ACC112 (cell line): Measurements from ENCODE around the gene BACE2.
A peak's percentile ranks its signal among the peaks of the same experiment; 100 is the strongest.

ENCODE experiments used
- H2AFZ ChIP-seq: fragments of 200-600 bp; sonication (generic); one replicate; pipeline ENCODE4 v1.6.0; 2017; ENCODE audit warnings: antibody characterized with exemption, low read length; ENCODE audit not compliant: unreplicated experiment
- H3K27ac ChIP-seq: fragments of 200-600 bp; sonication (generic); 2 replicates; pipeline ENCODE4 v1.5.1; 2014; ENCODE audit warnings: low read depth, mild to moderate bottlenecking, antibody characterized with exemption, low read length, moderate library complexity
- H3K27me3 ChIP-seq: fragments of 200-600 bp; sonication (generic); 2 replicates; pipeline ENCODE4 v1.6.1; 2014; ENCODE audit warnings: mild to moderate bottlenecking, antibody characterized with exemption, low read length, moderate library complexity, mixed read lengths; ENCODE audit not compliant: insufficient read depth
- H3K36me3 ChIP-seq: fragments of 200-600 bp; sonication (generic); 2 replicates; pipeline ENCODE4 v1.6.1; 2016; ENCODE audit warnings: mild to moderate bottlenecking, antibody characterized with exemption, low read length, moderate library complexity, mixed read lengths; ENCODE audit not compliant: insufficient read depth
- H3K4me1 ChIP-seq: fragments of 200-600 bp; sonication (generic); one replicate; pipeline ENCODE4 v1.6.1; 2016; ENCODE audit warnings: low read length, mixed read lengths; ENCODE audit not compliant: insufficient read depth, unreplicated experiment, control insufficient read depth
- H3K4me3 ChIP-seq: fragments of 200-600 bp; sonication (generic); 2 replicates; pipeline ENCODE4 v1.5.1; 2014; ENCODE audit warnings: mild to moderate bottlenecking, low read depth, low read length
- H3K79me2 ChIP-seq: fragments of 200-600 bp; sonication (generic); one replicate; pipeline ENCODE4 v1.6.0; 2016; ENCODE audit warnings: low read length; ENCODE audit not compliant: control insufficient read depth, unreplicated experiment, insufficient read depth

BACE2 gene

DNA sequence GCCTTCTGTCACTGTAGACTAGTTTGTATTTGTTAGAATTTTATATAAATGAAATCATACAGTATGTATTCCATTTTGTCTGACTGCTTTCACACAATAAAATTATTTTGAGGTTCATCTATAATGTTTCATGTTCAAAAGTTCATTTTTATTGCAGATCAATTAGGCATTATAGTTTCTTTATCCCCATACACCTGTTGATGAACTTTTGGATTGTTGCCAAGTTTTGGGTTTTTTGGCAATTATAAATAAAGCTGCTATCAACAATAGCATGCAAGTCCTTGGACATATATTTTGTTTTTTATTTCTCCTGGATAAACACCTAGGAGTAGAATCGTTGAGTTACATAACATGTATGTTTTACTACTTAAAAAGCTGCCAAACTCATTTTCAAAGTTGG is 101.6 kb downstream of the BACE2 start:
- H3K4me3 ChIP-seq, result no peak overlapping the region
- no peaks in the 10 kb centered on the region for H3K27me3 ChIP-seq
- no peak overlapping the region for H2AFZ ChIP-seq
- H3K36me3 ChIP-seq, result no peaks in the 10 kb centered on the region; the same call in 1 of the 2 replicates
- H3K27ac ChIP-seq, result no peak overlapping the region
- no peaks in the 10 kb centered on the region for H3K79me2 ChIP-seq
- no peaks in the 10 kb centered on the region for H3K4me1 ChIP-seq

DNA sequence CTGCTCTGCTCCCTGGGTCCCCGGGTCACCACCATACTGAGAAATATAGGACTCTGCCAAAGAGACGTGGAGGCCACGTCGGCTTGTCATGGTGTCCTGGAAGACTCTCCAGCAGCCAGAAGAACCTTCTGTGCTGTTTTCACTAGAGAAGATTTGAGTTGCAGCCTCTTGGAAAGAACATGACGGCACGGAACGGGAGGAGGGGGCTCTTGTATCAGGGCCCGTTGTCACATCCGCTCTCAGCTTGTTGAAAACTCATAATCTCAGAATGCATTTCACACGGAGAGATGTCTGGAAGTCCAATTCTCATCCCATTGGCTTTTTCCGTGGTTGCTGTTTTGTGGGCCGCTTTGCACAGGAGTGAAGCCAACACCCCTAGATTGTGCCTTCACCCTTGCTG is 109.2 kb downstream of the BACE2 start:
- H3K4me1 ChIP-seq, result no peaks in the 10 kb centered on the region
- H3K27me3 ChIP-seq, result peaks cover 21% of the 10 kb centered on the region
- no peak overlapping the region for H2AFZ ChIP-seq
- no peaks in the 10 kb centered on the region for H3K79me2 ChIP-seq
- H3K4me3 ChIP-seq, result no peak overlapping the region
- H3K27ac ChIP-seq, result no peak overlapping the region
- no peaks in the 10 kb centered on the region; the same call in 1 of the 2 replicates for H3K36me3 ChIP-seq

DNA sequence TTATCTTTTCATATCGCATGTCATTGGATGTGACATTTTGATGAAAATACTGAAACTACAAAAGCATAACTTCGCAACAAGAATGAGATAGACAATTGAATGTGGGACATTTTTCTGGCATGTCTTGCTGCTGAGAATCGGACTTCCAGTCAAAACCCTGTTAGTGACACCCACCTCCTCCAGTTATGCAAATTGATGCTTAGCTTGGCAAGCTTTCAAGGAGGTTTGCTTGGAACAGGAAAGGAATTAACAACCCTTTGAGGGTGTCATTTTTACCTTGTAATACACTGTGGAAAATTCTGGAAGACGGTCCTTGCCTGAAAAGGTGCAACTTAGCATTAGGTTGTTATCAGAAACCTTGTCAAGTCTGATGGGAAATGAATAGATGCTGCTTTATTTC is 109.9 kb downstream of the BACE2 start:
- Histone ChIP-seq H3K27ac (no peak overlapping the region), H2AFZ (no peak overlapping the region), H3K4me1 (no peaks in the 10 kb centered on the region), H3K27me3 (peaks cover 27% of the 10 kb centered on the region), H3K36me3 (no peaks in the 10 kb centered on the region), H3K79me2 (no peaks in the 10 kb centered on the region), H3K4me3 (no peak overlapping the region)

DNA sequence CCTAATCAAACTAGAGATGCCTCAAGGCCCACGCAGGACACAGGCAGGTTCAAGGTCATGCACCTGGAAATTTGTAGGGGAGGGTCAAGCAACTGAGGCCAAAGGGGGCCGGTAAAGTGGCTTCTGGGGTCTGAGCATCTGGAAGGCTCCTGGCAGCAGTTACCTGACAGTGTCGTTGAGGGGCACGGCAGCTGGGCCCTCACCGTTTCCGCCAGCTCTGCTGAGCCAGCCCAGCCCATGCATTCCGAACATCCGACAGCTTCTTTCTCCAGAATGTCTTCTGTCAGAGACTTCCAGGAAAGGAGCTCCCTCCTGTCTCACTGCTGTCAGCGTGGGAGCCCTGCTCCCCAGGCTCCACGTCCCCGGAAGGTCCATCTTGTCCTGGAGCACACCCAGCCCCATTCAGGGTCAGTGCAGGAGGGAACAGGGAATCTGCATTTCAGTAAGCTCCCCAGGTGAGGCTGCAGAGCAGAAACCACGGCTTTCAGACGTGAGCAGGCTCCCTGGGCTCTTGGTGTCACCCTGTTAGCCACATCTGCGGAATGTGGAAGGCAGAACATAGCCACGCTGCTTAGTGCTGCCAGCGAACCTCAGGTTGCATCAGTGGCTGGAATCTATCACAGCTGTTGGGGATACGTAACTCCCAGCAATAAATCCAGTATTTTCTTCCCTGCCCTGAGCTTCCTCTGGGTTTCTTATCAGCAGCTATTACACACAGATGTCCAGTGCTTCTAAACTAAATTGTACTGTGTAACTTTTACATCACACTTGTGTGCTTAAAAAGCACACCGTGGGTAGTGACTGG is 112.4 kb downstream of the BACE2 start:
- Histone ChIP-seq H3K36me3 (no peaks in the 10 kb centered on the region), H3K27ac (no peak overlapping the region), H3K4me3 (no peak overlapping the region), H2AFZ (no peak overlapping the region), H3K79me2 (no peaks in the 10 kb centered on the region), H3K4me1 (no peaks in the 10 kb centered on the region), H3K27me3 (peaks cover 29% of the 10 kb centered on the region)

DNA sequence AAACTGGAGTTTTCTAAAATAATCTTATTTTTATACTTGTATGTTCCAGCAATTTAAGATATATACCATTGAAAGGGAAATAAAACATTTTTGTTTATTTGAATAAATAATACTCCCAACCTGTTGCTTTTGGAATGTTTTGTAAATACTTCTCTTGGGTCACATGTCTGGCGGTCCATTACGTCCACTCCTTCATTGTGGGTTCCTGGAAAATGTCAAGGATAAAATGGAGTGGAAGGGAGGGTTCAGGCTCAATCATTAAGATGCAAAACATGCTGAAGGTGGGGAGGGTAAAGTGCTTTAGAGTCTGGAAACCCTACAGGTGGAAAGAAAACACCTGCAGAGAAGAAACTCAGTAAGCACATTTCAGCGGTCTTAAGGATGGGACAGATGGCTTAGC is 114.5 kb downstream of the BACE2 start:
- Histone ChIP-seq H3K4me1 (no peaks in the 10 kb centered on the region), H3K4me3 (no peak overlapping the region), H2AFZ (no peak overlapping the region), H3K36me3 (no peaks in the 10 kb centered on the region), H3K27me3 (peaks cover 29% of the 10 kb centered on the region), H3K27ac (no peak overlapping the region), H3K79me2 (no peaks in the 10 kb centered on the region)

DNA sequence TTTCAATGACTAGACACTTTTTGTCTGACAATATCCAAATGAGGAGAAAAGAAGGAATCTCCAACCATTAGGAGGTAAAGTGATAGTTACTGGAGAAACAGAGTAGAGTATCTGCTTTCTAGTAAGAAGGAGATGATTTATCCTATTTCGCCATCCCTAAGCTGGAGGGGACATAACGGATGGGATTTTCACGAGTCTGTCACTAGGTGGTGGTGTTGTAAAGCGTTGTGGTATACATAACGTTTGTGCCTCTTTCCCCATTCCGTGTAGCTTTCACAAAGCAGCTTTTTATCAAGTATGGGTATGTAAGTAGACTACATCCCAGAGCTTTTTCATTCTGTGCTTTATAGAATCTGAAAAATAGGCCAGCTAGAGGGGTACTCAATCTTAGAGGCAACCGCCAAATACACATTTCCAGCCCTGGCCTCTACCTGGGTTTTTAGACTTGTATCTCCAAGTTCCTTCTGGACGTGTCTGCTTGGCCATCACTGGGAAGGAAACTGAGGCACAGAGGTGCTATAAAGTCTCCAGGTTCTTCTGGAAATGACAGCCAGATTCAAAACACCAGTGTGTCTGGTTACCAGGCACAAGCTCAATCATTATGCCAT is 115.4 kb downstream of the BACE2 start:
- H3K4me1 ChIP-seq, result no peaks in the 10 kb centered on the region
- no peaks in the 10 kb centered on the region for H3K36me3 ChIP-seq
- H3K27me3 ChIP-seq, result peaks cover 29% of the 10 kb centered on the region
- H3K79me2 ChIP-seq, result no peaks in the 10 kb centered on the region
- H3K27ac ChIP-seq, result no peak overlapping the region
- no peak overlapping the region for H2AFZ ChIP-seq
- H3K4me3 ChIP-seq, result no peak overlapping the region

DNA sequence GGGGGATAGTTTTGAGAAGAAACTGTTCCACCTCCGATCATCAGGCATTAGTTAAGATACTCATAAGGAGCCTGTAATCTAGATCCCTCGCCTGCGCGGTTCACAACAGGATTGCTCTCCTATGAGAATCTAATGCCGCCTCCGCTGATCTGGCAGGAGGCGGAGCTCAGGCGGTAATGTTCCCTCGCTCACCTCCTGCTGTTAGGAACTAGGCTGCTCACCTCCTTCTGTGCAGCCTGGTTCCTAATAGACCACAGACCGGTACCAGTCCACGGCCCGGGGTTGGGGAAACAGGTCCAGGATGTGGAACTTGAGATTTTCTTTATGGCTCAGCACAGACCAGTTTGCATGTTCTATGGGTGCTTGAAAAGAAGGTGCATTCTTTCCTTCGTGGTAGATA is 121.5 kb downstream of the BACE2 start:
- Histone ChIP-seq H3K27me3 (peaks cover 21% of the 10 kb centered on the region), H3K79me2 (no peaks in the 10 kb centered on the region), H3K4me3 (no peak overlapping the region), H2AFZ (no peak overlapping the region), H3K36me3 (no peaks in the 10 kb centered on the region), H3K27ac (no peak overlapping the region), H3K4me1 (no peaks in the 10 kb centered on the region)

DNA sequence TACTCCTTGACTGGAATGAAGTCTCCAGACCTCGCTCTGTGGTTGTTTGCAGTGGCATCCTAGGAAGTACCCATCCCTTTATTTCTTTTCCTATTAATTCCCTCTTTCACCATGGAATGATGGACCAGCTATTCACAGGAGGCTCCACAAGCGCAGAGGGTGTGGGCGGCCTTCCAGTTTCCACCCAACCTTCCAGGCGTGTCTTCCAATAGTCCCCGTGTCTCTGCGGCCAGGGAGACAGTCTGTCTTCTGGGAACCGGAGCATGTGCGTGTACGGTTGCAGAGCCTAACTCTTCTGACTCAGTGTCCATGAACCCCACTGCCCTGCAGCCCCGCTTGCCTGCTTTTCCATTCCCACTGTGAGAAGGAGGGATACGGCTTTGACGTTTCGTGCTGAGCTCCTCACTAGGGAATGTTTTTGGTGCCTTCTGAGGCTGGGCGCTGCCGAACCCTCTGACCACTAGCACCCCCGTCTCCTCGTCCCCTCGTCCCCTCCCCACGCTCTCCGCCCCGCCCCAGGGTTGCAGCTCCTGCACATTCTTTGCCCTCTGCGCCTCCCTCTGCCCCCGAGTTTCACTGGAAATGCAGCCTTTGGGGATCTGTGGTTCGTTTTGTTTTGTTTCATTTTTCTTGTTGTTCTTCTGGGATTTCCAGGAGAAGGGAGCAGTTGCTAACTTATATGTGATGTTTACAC is 122.3 kb downstream of the BACE2 start:
- no peaks in the 10 kb centered on the region for H3K36me3 ChIP-seq
- peaks cover 29% of the 10 kb centered on the region for H3K27me3 ChIP-seq
- H2AFZ ChIP-seq, result peak overlapping the region; percentile 27
- no peak overlapping the region for H3K27ac ChIP-seq
- H3K79me2 ChIP-seq, result no peaks in the 10 kb centered on the region
- H3K4me1 ChIP-seq, result no peaks in the 10 kb centered on the region
- peak overlapping the region; percentile 61 for H3K4me3 ChIP-seq

DNA sequence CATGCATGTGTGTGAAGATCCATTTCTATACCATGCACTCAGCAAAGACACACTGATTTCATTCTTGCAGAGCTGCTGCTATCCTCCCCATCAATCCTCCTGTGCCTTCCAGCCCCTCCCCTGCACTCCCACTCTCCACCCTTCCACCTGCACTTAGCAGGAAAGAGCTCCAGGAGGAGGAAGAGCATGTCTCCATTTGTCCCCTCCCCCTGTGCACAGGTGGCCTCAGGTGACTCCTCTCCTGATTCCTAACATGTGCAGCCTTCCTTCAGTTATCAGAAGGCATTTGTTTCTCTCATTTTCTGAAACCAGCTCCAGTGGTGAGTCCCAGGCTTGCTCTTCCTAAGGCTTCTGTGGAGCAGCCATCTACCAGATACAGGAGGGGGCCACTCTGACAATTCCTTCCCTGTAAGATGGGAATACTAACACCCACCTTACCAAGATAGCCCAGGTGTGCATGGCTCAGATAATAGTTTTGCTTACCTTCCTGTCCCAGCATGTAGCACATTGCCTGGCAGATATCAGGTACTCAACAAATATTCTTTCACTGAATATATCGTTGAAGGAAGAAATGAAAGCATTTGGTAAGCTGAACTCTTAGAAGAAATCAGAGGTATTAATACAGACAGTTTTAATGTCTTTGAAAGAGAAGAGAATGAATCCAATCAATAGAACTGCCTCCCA is 126.7 kb downstream of the BACE2 start:
- Histone ChIP-seq H3K27me3 (peaks cover 54% of the 10 kb centered on the region), H3K27ac (no peak overlapping the region)

DNA sequence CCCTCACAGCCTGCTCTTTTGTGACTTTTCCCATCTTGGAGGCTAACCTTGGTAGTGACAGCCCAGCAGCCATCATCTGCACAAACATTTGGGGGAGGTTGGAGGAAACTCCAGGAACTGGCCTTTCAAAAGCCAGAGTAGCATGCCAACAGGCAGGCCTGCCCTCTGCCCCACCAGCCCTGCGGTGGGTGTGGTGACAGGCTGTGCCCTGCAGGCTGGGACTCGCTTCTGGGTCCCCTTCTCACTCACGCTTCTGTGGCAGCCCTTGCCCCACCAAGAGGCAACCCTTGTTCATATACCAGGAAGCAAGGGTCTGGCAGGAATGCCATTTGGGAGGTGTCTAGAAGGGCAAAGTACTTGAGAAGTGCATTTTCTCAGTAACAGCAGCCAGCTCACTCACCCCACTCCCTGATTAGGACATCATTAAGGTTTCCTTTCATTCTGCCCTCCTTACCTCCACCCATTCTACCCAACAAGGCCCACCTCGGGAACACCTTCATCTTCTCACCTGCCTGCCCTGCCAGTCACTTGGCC is 127.8 kb downstream of the BACE2 start:
- Histone ChIP-seq H3K27ac (no peak overlapping the region), H2AFZ (no peak overlapping the region), H3K27me3 (peaks cover 54% of the 10 kb centered on the region), H3K4me1 (no peaks in the 10 kb centered on the region), H3K36me3 (no peaks in the 10 kb centered on the region), H3K79me2 (no peaks in the 10 kb centered on the region), H3K4me3 (no peak overlapping the region)

More for the DNA sequence above, 126.7 kb downstream of the BACE2 start:
- no peak overlapping the region for H3K4me3 ChIP-seq
- H3K4me1 ChIP-seq, result no peaks in the 10 kb centered on the region
- H3K36me3 ChIP-seq, result no peaks in the 10 kb centered on the region
- no peaks in the 10 kb centered on the region for H3K79me2 ChIP-seq
- H2AFZ ChIP-seq, result no peak overlapping the region
